NCI-H2081 treated with DMSO at 0.1 percent for 48 hours (cell line): ENCODE data around the gene RASSF10.

ENCODE experiments used
- DNase-seq: peaks from one replicate; lab custom pipeline; 2025; lab: John Stamatoyannopoulos, UW

Gene RASSF10

DNA sequence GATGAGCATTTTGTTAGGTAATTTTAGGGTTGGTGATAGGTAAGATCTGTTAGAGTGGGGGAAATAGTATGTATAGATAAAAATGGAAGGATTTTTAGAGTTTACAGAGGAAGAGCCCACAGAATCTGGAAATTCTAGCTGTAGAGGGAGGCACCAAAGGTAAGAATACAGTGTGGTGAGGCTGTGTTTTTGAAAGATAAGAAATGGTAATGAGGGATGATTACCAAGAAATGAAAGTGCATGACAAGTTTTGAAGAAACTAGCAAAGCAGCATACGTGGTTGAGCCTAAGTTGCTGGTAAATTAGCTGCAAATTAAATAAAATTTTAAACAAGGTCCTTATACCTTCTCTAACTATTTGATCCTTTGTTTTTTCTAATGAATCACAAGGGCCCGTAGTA is 14.6 kb upstream of the RASSF10 start:
- no peak for DNase-seq

DNA sequence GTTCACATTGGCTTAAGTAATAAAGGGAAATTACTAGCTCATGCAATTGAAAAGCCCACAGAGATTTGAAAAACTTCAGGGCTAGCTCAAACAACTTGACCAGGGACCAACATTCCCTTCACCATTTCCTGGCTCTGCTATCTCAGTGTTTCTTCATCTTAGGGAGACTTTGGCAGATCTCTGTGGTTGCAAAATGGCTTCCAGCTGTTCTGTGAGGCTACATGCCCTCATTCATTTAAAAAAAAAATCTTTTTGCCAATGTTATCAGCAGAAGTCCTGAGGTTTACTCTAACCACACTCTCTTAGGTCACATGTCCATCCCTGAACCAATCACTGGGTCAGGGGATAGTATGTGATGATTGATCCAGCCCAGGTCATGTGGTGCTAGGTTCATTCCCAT is 13.9 kb upstream of the RASSF10 start:
- DNase-seq = no peak

DNA sequence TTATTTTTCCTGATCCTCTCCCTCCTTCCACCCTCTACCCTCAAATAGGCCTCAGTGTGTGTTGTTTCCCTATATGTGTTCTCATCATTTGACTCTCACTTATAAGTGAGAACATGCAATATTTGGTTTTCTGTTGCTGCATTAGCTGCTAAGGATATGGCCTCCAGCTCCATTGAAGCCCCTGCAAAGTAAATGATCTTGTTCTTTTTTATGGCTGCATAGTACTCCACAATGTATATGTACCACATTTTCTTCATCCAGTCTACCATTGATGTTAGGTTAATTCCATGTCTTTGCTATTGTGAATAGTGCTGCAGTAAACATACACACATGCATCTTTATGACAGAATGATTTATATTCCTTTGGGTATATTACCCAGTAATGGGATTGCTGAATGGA is 13.3 kb upstream of the RASSF10 start:
- no peak for DNase-seq

DNA sequence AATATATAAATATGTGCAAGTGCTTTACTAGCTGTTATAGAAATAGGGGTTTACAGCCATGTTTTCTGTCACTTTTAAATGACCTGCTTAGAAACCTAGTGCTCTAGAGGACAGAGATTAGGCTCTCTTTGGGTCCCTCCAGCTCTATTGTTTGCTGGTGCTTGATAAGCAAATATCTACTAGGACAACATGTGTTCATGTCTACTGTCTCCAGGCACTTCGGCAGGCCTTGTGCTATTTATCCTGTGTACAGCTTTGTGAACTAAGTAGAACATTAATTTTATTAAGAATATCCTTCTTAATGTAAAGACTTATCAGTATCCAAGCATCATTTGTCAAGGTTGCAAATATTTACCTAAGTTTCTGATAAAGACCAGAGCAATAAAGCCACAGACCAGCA is 11.9 kb upstream of the RASSF10 start:
- no peak for DNase-seq

DNA sequence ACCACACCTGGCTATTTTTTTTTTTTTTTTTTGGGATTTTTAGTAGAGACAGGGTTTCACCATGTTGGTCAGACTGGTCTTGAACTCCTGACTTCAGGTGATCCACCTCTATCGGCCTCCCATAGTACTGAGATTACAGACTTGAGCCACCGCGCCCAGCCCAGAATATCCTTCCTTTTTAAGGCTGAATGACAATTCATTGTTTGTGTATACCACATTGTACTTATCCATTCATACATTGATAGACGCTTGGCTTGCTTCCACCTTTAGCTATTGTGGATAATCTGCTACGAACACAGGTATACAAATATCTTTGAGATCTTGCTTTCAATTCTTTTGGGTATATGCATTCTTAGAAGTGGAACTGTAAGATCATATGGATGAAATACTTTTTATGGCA is 10.8 kb upstream of the RASSF10 start:
- DNase-seq = no peak

DNA sequence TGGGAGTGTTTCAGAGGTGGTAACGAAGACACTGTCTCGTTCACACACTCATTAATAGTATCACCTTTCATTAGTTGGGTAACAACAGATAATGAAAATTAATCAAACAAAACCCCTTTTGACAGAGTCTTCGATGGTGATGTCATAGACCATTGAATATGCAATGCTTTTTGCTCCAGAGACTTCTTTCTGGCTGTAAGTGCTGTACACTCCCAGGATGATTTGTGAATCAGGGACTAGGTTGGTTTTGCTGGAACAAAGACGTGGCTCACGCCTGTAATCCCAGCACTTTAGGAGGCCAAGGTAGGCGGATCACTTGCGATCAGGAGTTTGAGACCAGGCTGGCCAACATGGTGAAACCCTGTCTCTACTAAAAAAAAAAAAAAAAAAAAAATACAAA is 9.5 kb upstream of the RASSF10 start:
- DNase-seq = no peak

DNA sequence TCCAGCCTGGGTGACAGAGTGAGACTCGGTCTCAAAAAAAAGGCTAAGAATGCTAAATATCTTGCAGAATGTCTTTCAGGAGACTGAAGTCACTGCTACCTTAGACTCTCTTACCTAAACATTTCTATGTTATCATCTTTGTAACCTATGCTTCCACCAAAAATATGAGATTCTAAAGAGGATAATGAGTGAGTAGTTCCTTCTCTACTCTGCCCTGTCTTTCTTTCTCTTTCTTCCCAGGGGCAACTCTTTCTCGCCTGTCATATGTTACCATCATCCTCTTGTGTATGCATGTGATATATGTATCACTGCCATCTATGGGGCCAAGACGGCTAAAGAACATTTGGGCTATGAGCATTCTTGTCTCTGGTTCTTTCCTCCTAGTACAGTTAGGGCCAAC is 9.0 kb upstream of the RASSF10 start:
- no peak for DNase-seq

DNA sequence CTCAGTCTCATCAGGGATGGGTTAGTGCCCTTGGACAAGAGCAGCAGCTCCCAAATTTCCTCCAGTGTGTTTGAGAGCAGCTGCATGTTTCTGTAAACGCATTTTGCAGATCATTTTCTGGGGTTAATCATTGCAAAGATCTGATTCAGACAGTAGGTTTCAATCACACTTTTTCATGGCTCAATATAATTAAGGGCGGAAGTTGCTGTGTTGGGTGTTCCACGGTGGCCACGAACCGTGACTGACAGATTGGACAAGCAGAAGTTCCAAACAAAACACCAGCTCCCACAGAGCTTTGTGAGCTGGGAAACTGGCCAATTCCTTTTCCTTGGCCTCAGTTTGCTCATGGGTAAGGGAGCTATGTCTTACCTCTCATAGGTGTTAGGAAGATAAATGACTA is 8.4 kb upstream of the RASSF10 start:
- no peak for DNase-seq

DNA sequence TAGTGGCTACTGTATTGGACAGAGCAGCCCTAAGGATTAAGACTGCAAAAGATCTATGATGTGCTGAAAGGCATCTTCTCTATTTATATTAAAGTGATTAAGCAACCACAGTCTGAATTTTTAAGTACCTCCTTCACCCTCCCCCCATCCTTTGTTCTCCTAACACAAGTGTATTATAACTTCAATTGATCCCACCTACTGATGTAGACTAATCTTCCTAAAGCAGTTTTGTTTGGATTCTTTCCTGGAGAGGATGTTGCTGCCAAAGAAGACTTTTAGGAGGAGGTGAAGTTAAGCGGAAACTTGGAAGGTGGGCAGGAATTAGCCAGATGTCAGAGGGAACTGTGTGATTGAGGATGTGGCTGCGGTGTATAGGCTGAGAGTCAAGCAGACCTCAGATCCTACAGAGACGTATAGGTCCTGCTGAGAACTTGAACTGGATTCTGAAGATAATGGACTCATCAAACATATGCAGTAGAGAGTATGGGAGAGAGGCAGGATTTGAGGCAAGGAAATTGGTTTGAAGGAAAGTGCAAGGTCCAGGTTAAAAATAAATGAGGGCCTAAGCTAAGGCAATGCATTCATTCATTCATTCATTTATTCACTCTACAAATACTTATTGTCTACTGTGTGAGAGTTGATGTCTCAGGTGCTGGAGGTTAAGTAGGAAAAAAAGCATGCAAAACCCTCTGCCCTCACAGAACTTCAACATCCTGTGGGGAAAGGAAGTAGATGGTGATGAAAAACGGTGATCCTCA is 5.2 kb upstream of the RASSF10 start:
- no peak for DNase-seq

DNA sequence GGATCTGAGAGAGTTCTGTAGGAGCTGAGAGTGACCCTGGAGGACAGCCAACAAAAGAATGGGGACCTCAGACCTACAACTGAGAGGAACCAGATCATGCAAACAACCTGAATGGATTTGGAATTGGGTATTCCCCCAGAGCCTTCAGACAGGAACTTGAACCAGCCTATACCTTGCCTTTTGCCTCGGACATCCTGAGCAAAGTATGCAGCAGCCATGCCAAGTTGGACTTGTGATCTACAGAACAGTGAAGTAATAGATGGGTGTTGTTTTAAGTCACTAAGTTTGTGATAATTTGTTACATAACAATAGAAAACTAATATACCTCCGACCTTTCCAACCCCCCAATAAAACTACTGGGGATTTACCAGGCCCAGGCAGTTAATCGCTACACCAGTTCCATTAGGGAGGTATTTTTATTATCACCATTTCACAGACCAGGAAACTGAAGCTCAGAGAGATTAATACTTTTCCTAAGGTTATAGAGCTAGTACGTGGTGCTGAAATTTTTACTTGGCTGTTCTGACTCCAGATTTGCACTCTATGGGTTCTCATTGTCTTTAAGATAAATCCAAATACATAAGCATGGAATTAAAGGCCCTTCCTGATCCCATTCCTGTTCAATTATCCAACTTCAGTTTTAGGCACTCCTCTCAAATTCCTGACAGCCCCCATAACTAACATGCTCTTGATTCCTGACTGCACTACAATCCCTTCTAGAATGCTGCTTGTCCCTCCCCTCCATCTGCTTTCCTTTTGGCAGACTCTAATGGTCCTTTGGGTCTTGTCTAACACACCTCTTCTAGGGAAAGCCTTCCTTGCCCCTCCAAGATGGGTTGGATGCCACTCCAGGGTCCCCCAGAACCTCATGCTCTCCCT is 1.7 kb upstream of the RASSF10 start:
- no peak for DNase-seq

DNA sequence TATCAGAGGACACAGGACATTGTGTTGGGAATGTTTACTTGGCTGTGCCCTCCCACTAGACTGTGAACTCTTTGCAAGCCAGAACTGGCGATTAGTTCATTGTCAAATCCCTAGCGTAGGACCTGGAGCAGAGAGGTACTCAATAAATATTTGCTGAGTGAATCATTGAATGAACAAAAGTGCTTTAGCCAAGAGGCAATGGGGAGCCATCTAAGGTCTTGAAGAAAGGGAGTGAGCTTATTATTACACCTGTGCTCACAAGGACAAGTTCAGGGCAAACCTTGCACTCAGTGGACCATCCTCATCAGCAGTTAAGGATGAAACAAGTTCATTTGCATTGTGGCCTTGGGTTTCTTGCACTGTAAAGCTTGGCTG is 1.1 kb upstream of the RASSF10 start:
- no peak for DNase-seq

DNA sequence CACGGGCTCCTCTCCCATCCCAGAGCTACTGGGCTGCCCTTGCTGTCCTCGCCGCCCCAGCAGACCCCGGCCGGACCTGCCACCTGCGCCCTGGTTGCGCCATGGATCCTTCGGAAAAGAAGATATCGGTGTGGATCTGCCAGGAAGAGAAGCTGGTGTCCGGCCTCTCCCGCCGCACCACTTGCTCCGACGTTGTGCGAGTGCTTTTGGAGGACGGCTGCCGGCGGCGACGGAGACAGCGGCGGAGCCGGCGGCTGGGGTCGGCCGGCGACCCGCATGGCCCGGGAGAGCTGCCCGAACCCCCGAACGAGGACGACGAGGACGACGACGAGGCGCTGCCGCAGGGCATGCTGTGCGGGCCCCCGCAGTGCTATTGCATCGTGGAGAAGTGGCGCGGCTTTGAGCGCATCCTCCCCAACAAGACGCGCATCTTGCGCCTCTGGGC is 382 bp downstream of the RASSF10 start:
- DNase-seq = no peak

DNA sequence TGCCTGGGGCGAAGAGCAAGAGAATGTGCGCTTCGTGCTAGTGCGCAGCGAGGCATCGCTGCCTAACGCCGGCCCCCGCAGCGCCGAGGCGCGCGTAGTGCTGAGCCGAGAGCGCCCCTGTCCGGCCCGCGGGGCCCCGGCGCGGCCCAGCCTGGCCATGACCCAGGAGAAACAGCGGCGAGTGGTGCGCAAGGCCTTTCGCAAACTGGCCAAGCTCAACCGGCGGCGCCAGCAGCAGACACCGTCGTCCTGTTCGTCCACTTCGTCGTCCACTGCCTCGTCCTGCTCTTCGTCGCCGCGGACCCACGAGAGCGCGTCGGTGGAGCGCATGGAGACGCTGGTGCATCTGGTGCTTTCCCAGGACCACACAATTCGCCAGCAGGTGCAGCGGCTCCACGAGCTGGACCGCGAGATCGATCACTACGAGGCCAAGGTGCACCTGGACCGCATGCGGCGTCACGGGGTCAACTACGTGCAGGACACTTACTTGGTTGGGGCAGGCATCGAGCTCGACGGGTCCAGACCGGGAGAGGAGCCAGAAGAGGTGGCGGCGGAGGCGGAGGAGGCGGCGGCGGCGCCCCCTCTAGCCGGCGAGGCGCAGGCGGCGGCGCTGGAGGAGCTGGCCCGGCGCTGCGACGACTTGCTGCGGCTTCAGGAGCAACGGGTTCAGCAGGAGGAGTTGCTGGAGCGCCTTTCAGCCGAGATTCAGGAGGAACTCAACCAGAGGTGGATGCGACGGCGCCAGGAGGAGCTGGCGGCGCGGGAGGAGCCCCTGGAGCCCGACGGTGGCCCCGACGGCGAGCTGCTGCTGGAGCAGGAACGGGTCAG is 1.0 kb downstream of the RASSF10 start:
- DNase-seq = no peak

DNA sequence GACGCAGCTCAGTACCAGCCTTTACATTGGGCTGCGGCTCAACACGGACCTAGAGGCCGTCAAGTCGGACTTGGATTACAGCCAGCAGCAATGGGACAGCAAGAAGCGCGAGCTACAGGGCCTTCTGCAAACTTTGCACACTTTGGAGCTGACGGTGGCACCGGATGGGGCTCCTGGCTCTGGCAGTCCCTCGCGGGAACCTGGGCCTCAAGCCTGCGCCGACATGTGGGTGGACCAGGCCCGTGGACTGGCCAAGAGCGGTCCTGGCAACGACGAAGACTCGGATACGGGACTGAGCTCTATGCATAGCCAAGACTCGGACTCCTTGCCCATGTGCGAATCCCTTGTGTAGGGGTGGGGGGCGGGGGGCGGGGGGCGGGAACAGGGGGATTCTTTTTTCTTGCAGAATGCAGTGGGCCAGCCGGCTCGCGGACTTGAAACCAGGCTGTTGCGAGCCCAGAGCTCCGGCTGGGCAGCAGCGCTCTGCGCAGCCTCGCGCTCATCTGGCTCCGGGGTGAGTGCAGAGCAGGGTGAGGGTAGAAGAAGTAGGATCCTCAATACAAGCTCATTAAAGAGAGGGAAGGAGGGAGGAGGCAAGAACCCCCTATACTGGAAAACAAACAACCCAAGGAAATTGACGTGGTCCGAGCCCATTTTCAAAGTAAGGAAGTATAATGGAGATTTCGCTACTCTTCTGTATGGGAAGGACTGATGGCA is 1.8 kb downstream of the RASSF10 start:
- no peak for DNase-seq

DNA sequence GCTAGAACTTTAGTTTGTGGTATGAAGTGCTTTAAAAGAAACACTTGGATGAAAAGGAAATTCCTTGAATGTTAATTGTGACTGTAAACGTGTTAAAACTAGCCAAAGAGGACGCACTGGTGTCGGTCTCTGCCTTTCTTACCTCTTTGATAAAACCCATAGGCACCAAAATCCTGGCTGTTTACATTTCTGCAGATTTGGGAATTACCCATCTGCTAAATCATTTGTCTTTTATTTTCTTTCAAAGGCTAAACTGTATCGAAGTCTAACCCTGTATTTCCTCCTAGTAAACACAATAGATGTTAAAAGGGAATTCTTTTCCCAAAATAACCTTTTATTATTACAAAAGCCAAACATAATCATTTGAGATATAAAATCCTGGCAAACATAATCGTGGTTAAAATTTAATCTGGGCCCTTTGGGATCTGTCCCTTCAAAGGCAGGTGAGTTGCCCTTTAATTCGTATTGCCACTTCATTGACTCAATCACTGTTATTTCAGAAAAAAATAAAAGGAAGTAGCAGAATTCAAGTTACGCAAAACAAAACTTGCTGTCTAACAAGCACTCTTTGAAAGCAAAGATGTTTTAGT is 2.4 kb downstream of the RASSF10 start:
- no peak for DNase-seq

DNA sequence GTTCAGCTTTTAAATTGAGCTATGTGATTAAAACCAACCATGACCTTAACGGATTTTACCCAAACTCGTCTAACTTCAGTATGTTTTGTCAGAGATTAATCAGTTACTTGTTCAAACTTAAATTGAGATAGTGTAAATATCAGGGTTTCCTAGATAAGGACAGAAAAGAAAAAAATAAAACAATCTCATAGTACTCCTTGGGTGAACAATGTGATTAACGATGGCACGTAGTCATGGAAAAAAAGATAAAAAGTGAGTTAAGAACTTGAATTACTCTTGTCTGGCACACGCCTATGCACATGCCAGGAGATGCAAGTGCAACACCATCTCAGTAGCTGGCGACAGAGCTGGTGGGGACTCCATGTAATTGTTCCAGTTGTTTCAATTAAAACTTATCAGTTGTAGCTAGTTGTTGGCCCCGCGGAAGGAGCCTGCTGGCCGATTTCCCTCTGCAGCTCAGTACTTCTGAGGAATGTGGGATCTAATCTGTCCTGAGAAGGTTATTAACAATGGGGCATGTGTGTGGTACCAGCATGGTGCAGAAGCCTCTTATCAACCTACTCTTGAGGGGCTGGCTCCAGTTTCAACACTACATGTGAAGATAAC is 3.0 kb downstream of the RASSF10 start:
- no peak for DNase-seq

DNA sequence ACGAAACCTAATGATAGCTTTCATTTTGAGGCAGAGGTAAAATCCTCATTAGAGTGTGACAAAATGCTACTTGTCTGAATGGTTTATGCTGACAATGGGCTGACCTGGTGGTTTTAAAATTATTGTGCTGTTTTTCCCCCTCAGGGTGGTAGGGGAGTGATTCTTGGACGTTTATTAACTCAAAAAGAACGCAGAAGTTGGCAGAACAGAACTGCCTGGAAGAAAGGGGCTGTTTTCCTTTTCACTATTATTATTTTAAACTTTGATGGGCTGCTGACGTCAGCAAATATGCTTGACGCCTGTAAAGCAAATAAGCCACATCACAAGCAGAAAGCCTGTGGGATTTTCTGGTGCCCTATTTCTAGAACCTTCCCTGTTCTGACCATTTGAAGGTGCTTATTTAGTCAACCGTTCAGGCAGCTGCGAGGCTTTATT is 4.0 kb downstream of the RASSF10 start:
- no peak for DNase-seq

DNA sequence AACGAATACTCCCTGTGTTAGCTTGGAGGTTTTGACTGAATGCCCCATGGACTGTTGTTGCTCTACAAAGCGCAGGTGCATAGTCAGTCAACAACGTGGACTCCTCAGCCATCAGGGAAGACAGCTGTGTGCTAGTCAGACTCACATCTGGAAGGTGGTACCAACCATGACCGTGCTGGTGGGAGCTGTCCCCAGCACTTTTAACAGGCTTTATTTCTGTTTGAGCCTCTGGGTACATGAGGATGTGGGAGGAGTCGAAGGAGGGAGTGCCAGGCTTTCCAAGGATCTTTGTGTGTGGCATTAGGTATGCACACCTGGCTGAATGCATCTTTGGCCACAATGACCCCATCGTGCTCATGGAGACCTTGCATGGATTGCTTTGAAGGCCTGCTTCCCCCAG is 6.6 kb downstream of the RASSF10 start:
- DNase-seq = no peak

DNA sequence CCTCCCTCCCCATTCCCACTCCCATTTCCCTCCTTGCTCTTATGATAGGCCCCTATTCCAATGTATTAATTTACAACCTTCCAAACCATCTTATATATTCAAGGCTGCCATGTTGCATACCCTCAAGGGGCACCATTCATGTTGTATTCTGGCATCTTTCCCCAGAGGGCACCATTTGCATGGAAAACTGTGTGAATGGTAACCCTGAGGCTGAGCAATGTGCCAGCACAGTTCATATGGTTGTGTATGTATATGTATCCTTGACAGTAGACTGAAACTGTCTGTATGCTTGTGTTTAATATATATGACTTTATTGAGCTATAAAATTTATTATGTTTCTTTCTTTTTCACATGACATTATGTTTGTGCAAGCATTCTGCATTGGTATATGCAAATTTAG is 7.3 kb downstream of the RASSF10 start:
- DNase-seq = no peak

DNA sequence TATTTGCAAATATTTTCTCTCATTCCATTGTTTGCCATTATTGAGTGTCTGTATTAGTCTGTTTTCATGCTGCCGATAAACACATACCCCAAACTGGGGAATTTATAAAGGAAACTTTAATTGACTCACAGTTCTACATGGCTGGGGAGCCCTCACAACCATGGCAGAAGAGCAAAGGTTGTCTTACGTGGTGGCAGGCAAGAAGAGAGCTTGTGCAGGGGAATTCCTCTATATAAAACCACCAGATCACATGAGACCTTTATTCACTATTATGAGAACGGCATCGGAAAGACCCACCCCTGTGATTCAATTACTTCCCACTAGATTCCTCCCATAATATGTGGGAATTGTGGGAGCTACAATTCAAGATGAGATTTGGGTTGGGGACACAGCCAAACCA is 10.2 kb downstream of the RASSF10 start:
- no peak for DNase-seq

DNA sequence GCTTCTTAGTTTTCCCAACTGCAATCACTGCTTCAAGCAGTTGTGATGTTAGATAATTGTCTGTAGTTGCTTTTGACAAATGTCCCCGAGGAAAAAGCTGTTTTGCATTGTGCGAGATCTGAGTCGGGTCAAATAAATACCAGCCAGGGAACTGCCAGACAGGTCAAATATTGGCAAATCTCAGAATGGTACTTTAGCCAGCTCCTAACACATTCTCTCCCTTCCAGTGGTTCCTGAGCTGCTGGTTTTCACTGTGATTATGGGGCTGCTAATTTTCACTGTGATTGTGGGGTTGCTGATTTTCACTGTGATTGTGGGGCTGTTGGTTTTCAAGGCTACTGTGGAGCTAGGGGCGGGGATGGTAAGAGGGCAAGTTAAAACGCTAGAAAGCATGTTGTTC is 14.3 kb downstream of the RASSF10 start:
- no peak for DNase-seq
